ENCODE measurements around the gene YJEFN3.

Gene YJEFN3

DNA sequence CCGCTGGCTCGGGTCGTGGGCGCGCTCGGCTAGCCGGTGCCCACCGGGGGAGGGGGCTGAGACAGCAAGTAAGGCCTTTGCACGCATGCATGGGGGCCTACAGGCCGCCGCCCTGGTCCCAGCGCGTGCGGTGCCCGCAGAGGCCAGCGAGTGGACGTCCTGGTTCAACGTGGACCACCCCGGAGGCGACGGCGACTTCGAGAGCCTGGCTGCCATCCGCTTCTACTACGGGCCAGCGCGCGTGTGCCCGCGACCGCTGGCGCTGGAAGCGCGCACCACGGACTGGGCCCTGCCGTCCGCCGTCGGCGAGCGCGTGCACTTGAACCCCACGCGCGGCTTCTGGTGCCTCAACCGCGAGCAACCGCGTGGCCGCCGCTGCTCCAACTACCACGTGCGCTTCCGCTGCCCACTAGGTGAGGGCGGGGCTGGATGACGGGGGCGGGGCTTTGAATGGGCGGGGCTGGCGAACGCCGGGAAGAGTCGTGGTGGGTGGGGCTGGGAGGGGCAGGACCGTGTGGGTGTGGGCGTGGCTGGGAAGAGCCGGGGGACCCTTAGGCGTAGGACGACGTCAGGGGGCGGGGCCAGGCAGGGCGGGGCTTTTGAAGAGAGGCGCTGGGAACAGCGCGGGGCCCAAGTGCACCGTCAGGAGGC, 11.5 kb downstream of the YJEFN3 start:
- peak; percentile 58 for DNase-seq

DNA sequence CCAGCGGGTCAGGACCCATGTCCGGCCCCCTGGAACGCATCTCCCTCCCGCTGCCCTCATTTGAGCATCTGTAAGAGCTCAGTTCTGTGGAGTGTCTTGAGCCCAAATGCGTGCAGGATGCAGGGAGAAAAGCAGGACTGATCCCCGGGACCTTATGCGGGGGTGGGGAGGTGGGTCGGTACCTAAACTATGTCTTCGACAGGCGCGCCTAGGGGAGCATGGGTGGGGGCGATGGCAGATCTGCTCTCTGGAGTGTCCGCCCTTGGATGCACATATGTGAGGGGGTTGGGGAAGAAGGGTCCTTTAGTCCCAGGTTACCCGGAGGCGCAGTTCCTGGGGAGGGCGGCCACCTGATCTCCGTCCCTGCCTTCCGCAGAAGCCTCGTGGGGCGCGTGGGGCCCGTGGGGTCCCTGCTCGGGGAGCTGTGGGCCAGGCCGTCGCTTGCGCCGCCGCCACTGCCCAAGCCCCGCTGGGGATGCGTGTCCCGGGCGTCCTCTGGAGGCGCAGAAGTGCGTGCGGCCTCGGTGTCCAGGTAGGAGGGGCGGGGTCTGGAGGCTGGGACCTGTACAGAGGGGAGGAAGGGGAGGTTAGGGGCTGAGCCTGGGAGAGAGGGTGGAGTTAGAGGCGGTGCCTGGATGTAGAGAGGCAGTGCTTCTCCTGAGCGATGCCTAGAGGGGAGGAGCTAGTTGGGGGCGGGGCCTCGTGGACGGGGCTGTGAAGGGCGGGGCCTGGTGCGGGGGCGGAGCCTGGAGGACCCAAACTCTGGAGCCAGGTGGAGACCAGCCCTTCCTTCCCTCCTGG, 12.2 kb downstream of the YJEFN3 start:
- peak; percentile 78 for DNase-seq

GRCh38 chr19:19541616-19542015, 12.9 kb downstream of the YJEFN3 start:
- no peak for DNase-seq

DNA sequence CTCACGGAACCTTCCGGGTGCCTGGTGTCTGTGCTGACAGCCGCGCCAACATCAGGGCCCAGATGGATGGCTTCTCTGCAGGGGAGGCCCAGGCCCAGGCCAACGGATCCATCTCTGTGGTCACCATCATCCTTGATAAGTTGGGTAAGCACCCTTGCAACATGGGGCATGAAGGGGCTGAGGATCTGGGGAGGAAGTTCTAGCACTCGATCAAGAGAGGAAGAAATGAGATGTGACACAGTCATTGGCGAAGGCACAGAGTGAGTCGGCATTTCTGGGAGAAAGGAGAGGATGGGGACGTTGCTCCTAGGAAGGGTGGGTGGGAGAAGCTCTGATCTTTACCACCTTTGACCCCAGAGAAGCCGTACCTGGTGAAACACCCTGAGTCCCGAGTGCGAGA, 13.8 kb downstream of the YJEFN3 start:
- no peak for DNase-seq

- no peak for DNase-seq
Observed at GRCh38 chr19:19543101-19543500, 14.4 kb downstream of the YJEFN3 start.

GRCh38 chr19:19543640-19544039, 14.9 kb downstream of the YJEFN3 start:
- DNase-seq, result no peak

GRCh38 chr19:19544257-19544953, 15.7 kb downstream of the YJEFN3 start:
- DNase-seq, result no peak

DNA sequence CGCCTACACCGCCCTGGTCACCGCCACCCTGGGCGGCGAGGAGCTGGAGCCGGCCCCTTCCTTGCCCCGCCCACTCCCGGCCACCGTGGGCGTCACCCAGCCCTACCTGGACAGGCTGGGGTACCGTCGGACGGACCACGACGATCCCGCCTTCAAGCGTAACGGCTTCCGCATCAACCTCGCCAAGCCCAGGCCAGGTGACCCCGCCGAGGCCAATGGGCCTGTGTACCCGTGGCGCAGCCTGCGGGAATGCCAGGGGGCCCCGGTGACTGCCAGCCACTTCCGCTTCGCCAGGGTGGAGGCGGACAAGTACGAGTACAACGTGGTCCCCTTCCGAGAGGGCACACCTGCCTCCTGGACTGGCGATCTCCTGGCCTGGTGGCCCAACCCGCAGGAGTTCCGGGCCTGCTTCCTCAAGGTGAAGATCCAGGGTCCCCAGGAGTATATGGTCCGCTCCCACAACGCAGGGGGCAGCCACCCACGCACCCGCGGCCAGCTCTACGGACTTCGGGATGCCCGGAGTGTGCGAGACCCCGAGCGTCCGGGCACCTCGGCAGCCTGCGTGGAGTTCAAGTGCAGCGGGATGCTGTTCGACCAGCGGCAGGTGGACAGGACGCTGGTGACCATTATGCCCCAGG, 16.4 kb downstream of the YJEFN3 start:
- no peak for DNase-seq

DNA sequence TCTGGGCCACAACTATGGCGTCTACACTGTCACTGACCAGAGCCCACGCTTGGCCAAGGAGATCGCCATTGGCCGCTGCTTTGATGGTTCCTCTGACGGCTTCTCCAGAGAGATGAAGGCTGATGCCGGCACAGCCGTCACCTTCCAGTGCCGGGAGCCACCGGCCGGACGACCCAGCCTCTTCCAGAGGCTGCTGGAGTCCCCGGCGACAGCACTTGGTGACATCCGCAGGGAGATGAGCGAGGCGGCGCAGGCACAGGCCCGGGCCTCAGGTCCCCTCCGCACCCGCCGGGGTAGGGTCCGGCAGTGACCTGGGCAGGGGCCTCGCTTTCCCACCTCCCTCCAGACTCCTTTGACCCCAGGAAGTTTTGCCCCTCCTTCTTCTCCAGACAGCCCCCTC, 17.0 kb downstream of the YJEFN3 start:
- no peak for DNase-seq

DNA sequence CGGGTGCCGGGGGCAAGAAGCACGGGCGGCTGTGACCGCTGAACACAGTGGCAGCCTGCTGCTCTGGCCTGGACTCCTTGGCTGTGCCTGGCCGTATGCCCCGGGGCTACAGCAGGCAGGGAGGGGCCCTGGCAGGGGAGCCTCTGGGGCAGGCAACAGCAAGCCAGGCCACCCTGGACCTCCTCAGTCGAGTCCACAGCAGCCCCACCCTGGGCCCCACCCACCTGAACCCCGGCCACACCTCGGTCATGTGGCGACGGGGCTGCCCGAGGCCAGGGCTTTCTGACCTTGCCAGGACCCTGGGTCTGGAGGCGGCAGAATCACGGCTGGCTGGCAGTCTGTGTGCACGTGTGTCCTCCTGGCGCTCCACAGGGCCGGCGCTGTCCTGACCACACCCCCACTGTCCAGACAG, 18.0 kb downstream of the YJEFN3 start:
- no peak for DNase-seq

- no peak for DNase-seq
Observed at GRCh38 chr19:19547674-19548336, 19.1 kb downstream of the YJEFN3 start.

- no peak for DNase-seq
Observed at GRCh38 chr19:19548915-19549759, 20.4 kb downstream of the YJEFN3 start.

GRCh38 chr19:19549804-19550464, 21.2 kb downstream of the YJEFN3 start:
- DNase-seq, result no peak

GRCh38 chr19:19550485-19550929, 21.8 kb downstream of the YJEFN3 start:
- no peak for DNase-seq

DNA sequence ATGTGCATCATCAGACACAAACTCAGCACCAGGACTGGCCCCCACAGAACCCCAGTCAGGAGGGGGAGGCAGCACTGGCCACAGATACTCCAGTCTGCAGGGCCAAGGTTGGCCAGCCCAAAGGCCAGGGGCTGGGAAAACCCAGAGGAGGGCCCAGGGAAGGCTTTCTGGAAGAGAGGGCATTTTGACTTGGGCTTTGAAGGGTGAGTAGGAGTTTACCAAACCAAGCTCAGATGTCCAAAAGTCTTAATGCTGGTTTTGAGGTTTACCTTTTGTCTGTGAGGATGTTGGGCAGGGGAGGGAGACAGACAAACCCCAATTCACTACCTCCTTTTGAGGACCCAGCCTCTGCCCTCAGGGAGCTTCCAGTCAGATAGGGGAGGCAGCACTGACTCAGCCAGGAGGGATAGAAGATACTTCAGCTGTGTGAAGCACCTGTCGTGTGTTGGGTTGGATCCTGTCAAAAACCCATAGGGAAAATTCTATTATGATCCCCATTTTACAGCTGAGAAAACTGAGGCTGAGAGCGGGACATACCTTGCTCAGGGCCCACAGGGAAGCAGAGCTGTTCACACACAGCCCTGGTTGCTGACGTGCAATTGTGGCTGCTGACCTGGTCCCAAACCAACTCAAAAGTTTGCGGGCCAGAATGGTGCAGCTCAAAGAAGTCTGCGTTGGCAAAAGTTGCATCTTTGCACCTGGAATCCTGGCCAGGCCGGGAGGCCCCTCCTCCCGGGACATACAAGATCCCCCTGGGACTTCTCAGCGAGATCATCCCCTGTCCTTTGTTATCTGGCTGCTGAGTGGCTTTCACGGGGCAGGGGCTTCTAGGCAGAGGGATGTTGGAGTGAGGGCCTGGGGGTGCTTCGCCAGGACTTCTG, 22.5 kb downstream of the YJEFN3 start:
- DNase-seq, result no peak

- DNase-seq, result no peak
Observed at GRCh38 chr19:19551853-19552192, 23.1 kb downstream of the YJEFN3 start.

DNA sequence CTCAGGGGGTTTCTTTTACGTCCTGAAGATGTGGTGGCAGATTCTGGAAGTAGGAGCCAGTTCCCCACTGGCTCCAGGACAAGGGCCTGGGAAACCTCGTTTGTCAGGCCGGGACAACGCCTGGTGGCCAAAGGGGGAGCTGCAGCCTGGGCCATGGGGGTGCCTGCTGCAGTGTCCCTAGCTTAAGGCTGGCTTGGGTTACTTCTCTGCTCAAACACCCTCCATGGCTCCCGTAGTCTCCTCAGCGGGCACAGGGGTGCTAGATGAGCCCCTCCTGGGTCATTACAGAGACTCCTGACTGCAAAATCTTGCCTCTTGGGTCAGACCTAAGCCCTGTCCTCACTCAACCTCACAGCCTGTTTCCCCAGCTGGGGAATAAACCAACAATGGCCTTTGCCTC, 24.1 kb downstream of the YJEFN3 start:
- no peak for DNase-seq

- DNase-seq, result no peak
Observed at GRCh38 chr19:19553670-19554069, 25.0 kb downstream of the YJEFN3 start.

DNA sequence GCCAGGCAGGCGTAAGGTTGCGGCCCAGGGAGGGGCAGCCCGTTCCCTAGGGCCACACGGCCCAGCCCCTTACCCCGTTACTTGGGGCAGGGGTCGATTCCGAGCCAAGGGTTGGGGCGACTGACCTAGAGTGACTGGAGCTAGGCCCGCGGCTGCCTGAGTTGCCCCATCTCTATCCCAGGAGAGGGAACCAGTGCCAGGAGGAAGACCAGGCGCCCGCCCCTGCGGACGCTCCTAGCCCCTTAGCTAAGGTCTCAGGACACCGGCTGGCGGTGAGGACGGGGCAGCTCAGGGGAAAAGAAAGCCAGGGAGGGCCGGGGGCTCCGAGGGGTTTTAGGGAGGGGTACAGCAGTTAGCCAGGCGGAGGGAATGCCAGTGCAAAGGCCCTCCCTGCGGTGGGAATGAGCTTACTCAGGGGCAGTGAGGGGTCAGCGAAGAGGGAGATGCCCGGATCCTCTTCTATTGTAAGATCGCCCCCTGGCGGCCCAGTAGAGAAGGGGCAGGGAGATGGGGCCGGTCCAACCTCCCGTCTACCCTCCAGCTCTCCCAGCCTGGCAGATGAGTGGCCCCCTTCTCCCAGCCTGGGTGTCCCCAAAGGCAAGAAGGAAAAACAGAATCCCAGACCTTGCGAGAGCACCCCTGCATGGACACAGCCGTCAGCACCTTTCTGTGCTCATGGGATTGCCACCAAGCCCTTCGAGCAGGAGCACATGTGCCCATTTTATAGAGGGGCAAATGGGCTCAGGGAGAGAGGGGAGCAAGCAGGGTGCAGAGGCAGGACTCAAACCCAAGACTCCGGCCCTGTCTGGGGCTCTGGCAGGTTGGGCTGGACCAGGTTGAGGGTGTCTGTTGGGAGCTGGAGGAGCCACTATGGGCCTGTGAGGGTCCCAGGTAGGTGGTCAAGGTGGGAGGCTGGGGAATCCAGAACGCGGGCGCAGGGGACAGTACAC, 25.6 kb downstream of the YJEFN3 start:
- DNase-seq, result peak; percentile 70

Data from stimulated activated CD4-positive, alpha-beta T cell treated with anti-CD3 and anti-CD28 coated beads, Interleukin-4, amount 100 ng/mL, for 24 hours (primary cell).